Measurements from ENCODE around the gene ADARB1. TPM values are rescaled to one million over a fixed set of nuclear protein-coding genes. Genes with fewer than 3 reads are reported as not detected.
"Not testable (repeated sequence)": the region's sequence is repeated elsewhere in the genome, so short reads cannot be mapped to it uniquely, and the experiment has no call there.

The ADARB1 gene, protein sequence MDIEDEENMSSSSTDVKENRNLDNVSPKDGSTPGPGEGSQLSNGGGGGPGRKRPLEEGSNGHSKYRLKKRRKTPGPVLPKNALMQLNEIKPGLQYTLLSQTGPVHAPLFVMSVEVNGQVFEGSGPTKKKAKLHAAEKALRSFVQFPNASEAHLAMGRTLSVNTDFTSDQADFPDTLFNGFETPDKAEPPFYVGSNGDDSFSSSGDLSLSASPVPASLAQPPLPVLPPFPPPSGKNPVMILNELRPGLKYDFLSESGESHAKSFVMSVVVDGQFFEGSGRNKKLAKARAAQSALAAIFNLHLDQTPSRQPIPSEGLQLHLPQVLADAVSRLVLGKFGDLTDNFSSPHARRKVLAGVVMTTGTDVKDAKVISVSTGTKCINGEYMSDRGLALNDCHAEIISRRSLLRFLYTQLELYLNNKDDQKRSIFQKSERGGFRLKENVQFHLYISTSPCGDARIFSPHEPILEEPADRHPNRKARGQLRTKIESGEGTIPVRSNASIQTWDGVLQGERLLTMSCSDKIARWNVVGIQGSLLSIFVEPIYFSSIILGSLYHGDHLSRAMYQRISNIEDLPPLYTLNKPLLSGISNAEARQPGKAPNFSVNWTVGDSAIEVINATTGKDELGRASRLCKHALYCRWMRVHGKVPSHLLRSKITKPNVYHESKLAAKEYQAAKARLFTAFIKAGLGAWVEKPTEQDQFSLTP
- polyA plus RNA-seq (2013, experiment 1 of 2): 19.3 TPM
- polyA plus RNA-seq (2013, experiment 2 of 2): 22.5 TPM

DNA sequence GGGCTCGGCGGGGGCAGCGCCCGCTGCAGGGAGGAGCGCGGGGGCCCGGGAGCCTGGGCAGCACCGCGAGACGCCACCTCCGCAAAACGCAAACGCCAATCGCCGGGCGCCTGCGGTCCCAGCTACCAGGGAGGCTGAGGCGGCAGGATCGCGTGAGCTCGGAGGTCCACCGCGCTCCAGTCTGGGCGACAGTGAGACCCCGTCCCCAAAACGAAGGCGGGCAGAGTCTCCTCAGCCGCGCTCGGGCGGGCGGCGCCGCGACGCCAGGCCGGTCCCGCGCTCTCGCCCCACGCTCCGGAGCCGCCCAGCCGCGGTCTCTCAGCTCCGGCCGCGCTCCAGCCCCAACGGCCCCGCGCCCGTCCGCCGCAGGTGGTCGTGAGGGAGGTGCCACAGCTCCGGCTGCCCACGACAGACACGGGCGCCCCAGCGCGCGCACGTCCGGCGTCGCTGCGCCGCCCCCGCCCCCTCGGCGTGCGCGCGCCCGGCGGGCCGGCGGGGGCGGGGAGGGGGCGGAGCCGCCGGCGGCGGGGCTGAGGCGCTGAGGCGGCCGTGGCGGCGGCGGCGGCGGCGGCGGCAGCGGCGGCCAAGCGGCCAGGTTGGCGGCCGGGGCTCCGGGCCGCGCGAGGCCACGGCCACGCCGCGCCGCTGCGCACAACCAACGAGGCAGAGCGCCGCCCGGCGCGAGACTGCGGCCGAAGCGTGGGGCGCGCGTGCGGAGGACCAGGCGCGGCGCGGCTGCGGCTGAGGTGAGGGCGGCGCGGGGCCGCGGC lies at the start of gene ADARB1:
ADARB1 (plus strand) TSS at position 533 of the 770 bp plus-strand sequence. CDS start 97,077 bp downstream, outside the sequence.
- Histone ChIP-seq H3K36me3 (ENCODE audit: control insufficient read depth, insufficient read depth, low read length) (peaks cover 7% of the 10 kb centered on the region), H3K4me1 (ENCODE audit: control insufficient read depth, insufficient read depth, low read length, poor library complexity, severe bottlenecking) (peaks cover 37% of the 10 kb centered on the region), H3K27ac (ENCODE audit: low read depth, low read length, severe bottlenecking) (peak within 1 kb of the TSS; percentile 71), H3K4me3 (ENCODE audit: extremely low read depth, insufficient read depth, low read length, poor library complexity, severe bottlenecking) (peak within 1 kb of the TSS; percentile 71), H3K9me3 (ENCODE audit: control insufficient read depth, low read length) (no peaks in the 10 kb centered on the region)
- 0% methylated on average over 68 to 101 of the region's 132 CpGs for WGBS, 2 experiments (ENCODE audit: insufficient coverage in 2 of 2)

DNA sequence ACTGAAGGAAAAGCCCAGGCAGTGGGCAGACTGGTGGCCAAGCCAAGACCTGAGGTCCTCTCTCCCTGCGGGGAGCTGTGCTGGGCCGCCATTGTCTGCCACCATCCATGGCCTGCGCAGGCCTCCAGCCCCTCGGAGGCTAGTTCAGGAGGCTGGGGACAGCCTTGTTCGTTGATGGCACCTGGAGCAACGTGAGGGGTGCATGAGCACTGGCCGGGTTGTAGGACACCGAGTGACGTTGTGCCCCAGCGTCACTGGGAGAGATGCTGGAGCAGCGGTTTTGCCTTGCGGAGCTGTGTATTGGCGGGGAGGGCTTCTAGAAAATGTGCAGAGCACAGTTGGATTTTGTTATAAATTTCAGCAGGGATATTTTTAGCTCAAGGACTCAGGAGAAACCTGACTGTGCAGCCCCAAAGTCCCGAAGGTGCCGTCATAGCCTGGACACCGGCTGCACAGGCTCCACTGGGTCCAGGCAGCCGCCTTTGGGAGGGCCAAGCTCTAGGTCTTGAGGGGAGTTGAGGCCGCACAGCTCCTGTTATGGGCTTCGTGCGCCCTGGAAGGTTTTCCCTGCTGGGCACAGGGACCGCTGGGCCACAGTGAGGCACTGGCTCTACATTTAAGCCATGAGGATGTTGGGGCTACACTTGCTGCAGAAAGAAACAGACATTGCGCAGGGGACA lies 48.2 kb upstream of the ADARB1 start:
- peaks cover 6% of the 10 kb centered on the region for H3K9me3 ChIP-seq (ENCODE audit: control insufficient read depth, low read length)
- peaks cover 20% of the 10 kb centered on the region for H3K4me1 ChIP-seq (ENCODE audit: control insufficient read depth, insufficient read depth, low read length, poor library complexity, severe bottlenecking)
- 94 to 95% methylated on average over 21 to 22 of the region's 22 CpGs for WGBS, 2 experiments (ENCODE audit: insufficient coverage in 2 of 2)
- no peak overlapping the region for H3K4me3 ChIP-seq (ENCODE audit: extremely low read depth, insufficient read depth, low read length, poor library complexity, severe bottlenecking)
- no peak overlapping the region for H3K27ac ChIP-seq (ENCODE audit: low read depth, low read length, severe bottlenecking)
- H3K36me3 ChIP-seq (ENCODE audit: control insufficient read depth, insufficient read depth, low read length): no peaks in the 10 kb centered on the region

DNA sequence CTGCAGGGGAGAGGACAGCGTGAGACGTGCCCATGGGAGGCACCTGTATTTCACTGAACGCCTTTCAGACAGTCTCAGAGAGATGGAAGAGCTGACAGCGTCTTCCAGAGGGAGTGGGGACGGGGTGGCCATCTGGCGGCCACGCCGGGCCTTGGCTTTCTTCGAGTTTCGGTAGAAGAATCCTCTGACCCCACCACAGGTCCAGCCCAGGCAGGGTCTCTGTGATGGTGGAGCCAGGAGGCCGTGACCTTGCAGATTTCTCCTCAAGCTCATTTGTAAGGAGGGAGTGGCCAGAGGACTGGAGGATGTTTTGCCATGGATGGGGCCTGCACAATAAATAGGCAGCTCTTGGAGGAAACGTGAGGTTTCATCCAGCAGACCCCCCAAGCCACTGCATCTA lies 47.6 kb upstream of the ADARB1 start:
- Histone ChIP-seq H3K36me3 (ENCODE audit: control insufficient read depth, insufficient read depth, low read length) (no peaks in the 10 kb centered on the region), H3K27ac (ENCODE audit: low read depth, low read length, severe bottlenecking) (no peak overlapping the region), H3K4me1 (ENCODE audit: control insufficient read depth, insufficient read depth, low read length, poor library complexity, severe bottlenecking) (peaks cover 26% of the 10 kb centered on the region), H3K9me3 (ENCODE audit: control insufficient read depth, low read length) (peaks cover 6% of the 10 kb centered on the region), H3K4me3 (ENCODE audit: extremely low read depth, insufficient read depth, low read length, poor library complexity, severe bottlenecking) (no peak overlapping the region)
- 85 to 86% methylated on average over 9 to 11 of the region's 12 CpGs for WGBS, 2 experiments (ENCODE audit: insufficient coverage in 2 of 2)

DNA sequence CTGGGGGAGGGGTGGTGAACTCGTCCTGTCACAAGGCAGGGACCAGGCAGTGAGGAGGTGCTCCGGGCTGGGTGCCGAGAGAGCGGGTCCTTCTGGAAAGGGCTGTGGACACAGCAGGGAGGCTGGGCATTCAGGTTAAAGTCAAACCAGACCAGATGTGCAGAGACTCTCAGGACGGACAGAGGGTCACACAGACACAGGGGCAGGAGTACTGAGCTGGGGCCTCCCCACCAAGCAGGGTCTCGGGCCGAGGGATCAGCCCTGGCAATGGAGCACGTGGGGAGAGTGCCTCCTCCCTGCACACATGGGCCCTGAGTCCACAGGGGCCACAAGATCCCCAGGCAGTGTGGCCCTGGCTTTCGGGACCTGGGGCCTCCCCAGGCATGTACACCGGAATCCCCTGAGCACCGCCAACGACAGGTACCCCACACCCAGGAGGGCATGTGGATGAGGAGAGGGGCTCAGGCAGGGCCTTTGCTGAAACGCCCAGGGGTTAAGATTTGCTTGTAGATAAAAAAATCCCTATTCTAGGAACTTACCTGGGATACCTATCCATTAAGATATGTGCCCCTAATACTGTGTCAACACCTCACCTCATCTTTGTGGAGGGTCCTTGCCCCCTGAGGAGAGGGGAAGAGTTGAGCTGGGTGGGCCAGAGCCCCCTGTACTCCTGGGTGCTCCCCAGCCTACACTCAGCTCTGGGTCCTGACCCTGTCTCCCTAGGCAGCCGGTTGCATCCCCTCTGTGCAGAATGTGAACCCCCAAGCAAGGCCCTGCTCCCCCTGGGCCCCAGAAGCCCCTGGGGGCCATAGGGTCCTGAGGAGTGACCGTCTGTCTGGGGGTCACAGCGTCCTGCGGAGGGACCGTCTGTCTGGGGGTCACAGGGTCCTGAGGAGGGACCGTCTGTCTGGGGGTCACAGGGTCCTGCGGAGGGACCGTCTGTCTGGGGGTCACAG lies 46.9 kb upstream of the ADARB1 start:
- H3K9me3 ChIP-seq (ENCODE audit: control insufficient read depth, low read length): peaks cover 6% of the 10 kb centered on the region
- WGBS, 2 experiments (ENCODE audit: insufficient coverage in 2 of 2): 92 to 96% methylated on average over 16 to 17 of the region's 21 CpGs

DNA sequence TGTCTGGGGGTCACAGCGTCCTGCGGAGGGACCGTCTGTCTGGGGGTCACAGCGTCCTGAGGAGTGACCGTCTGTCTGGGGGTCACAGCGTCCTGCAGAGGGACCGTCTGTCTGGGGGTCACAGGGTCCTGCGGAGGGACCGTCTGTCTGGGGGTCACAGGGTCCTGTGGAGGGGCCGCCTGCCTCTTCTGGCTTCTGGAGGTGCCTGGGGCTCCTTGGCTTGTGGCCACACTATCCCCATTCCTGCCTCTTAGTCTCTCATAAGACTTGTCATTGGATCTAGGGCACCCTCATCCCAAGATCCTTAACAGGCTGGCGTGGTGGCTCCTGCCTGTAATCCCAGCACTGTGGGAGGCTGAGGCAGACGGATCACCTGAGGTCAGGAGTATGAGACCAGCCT lies 45.7 kb upstream of the ADARB1 start:
- H3K4me3 ChIP-seq (ENCODE audit: extremely low read depth, insufficient read depth, low read length, poor library complexity, severe bottlenecking); H3K27ac ChIP-seq (ENCODE audit: low read depth, low read length, severe bottlenecking); H3K36me3 ChIP-seq (ENCODE audit: control insufficient read depth, insufficient read depth, low read length); H3K9me3 ChIP-seq (ENCODE audit: control insufficient read depth, low read length): not testable (repeated sequence)
- 92 to 99% methylated on average over 10 to 11 of the region's 12 CpGs for WGBS, 2 experiments (ENCODE audit: insufficient coverage in 2 of 2)
- peaks cover 34% of the 10 kb centered on the region for H3K4me1 ChIP-seq (ENCODE audit: control insufficient read depth, insufficient read depth, low read length, poor library complexity, severe bottlenecking)

More for the DNA sequence above, 46.9 kb upstream of the ADARB1 start:
- no peak overlapping the region for H3K27ac ChIP-seq (ENCODE audit: low read depth, low read length, severe bottlenecking)
- H3K4me3 ChIP-seq (ENCODE audit: extremely low read depth, insufficient read depth, low read length, poor library complexity, severe bottlenecking): no peak overlapping the region
- H3K4me1 ChIP-seq (ENCODE audit: control insufficient read depth, insufficient read depth, low read length, poor library complexity, severe bottlenecking): peaks cover 28% of the 10 kb centered on the region
- no peaks in the 10 kb centered on the region for H3K36me3 ChIP-seq (ENCODE audit: control insufficient read depth, insufficient read depth, low read length)

DNA sequence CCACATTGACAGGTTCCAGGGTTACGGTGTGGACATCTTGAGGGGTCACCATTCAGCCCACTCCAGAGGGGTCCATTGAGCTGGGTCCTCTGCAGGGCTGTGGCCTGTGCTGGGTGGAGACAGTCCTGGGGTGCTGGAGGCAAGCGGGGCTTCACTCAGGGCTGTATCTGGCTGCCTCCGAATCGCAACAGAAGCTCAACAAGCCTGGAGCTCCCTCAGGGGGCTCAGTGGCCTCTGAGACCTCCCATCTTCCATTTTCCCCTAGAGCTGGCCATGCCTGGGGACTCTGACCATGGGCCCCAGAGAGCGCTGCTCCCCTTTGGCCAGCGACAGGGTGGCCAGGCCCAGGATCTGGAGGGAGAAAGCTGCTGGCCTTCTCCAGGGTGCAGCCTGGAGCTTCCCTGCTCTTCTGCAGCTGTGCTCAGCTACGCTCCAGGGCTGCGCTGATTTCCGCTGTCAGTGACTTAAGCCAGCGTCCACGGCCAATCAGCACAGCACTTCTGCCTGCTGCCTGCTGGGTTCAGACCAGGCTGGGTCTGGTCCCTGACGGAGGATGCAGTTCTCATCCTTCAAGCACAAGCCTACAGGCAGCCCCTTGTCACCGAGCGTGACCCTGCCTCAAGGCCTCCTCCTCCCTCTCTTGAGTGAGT lies 45.0 kb upstream of the ADARB1 start:
- no peaks in the 10 kb centered on the region for H3K9me3 ChIP-seq (ENCODE audit: control insufficient read depth, low read length)
- peaks cover 34% of the 10 kb centered on the region for H3K4me1 ChIP-seq (ENCODE audit: control insufficient read depth, insufficient read depth, low read length, poor library complexity, severe bottlenecking)
- no peak overlapping the region for H3K4me3 ChIP-seq (ENCODE audit: extremely low read depth, insufficient read depth, low read length, poor library complexity, severe bottlenecking)
- H3K27ac ChIP-seq (ENCODE audit: low read depth, low read length, severe bottlenecking): peak overlapping the region; percentile 8
- 49 to 53% methylated on average over 13 of the region's 14 CpGs for WGBS, 2 experiments (ENCODE audit: insufficient coverage in 2 of 2)
- H3K36me3 ChIP-seq (ENCODE audit: control insufficient read depth, insufficient read depth, low read length): no peaks in the 10 kb centered on the region

DNA sequence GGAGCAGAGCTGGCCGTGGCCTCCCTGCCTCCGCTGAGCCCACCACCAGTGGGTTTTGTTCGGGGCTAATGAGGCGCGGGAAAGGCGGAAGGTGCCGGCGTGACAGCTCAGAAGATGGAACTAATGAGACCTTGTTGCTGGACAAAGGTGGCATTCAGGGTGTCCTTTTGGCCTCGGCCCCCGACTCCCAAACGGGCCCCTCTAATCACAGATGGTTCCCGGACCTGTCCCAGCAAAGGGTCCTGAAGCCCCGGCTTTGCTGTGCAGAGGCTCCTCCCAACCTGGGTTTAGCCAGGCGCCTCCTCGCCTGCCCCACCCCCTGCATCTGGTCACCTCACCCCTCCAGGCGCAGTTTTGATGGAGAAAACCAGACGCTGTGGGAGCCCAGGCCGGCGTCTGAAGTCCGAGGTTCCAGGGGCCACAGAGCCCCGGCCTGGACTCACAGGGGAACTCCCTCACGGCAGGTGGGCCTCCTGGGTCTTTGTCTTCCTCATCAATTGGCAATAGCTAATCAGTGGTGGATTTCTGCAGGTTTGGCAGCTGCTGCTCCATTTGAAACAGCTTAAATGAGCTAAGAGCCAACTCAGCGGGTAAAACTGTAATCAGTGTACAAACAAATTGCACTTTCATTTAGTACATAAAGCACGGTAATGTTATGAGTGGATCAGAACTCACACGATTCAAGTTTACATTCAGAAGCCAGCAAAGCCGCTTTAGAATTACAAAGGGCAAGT lies 44.3 kb upstream of the ADARB1 start:
- Histone ChIP-seq H3K36me3 (ENCODE audit: control insufficient read depth, insufficient read depth, low read length) (no peaks in the 10 kb centered on the region), H3K27ac (ENCODE audit: low read depth, low read length, severe bottlenecking) (peak overlapping the region; percentile 23), H3K4me1 (ENCODE audit: control insufficient read depth, insufficient read depth, low read length, poor library complexity, severe bottlenecking) (peaks cover 34% of the 10 kb centered on the region), H3K9me3 (ENCODE audit: control insufficient read depth, low read length) (no peaks in the 10 kb centered on the region), H3K4me3 (ENCODE audit: extremely low read depth, insufficient read depth, low read length, poor library complexity, severe bottlenecking) (no peak overlapping the region)
- WGBS, 2 experiments (ENCODE audit: insufficient coverage in 2 of 2): 35 to 37% methylated on average over 21 to 22 of the region's 26 CpGs

DNA sequence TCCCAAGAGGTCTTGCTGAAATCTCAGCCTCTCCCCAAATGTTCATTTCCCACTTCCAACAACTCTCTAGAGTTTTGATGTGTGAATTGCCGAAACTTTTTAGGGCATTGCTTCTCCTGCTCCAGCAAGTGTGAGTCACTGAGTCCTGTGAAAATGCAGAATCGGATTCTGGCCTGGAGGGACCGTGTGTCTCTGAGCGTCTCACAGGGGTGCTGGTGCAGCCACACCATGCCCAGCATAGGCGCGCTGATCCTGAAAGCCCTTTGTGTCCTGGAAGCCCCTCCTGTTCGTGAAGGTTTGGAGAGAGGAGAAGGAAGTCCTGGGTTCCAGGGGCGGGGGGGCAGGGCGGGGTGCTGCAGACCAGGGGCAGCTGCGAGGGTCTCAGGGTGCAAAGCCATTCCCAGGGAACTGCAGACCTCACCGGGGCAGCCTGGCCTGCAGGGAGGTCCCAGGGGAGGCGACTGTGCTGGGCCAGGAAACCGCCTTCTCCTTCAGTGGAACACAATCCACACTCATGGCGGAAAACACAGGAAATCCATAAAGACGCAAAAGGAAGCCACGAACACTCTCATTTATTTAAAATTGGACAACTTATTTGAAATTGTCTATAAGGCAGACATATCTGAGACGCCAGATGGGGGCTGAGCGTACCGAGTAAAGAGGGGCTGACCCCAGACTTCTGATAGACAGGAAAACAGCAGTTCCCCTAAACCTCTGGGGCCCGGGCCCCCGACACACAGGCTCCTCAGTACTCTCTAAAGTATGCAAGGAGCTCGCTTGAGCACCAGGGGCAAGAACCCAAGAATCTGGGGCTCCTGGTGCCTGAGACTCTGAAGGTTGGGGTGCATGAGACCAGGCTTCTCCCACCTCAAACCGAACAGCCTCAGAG lies 43.5 kb upstream of the ADARB1 start:
- H3K4me3 ChIP-seq (ENCODE audit: extremely low read depth, insufficient read depth, low read length, poor library complexity, severe bottlenecking): no peak overlapping the region
- WGBS, 2 experiments (ENCODE audit: insufficient coverage in 2 of 2): 65 to 66% methylated on average over 12 to 17 of the region's 23 CpGs

More for the DNA sequence above, 43.5 kb upstream of the ADARB1 start:
- Histone ChIP-seq H3K9me3 (ENCODE audit: control insufficient read depth, low read length) (no peaks in the 10 kb centered on the region), H3K36me3 (ENCODE audit: control insufficient read depth, insufficient read depth, low read length) (no peaks in the 10 kb centered on the region), H3K27ac (ENCODE audit: low read depth, low read length, severe bottlenecking) (no peak overlapping the region), H3K4me1 (ENCODE audit: control insufficient read depth, insufficient read depth, low read length, poor library complexity, severe bottlenecking) (peaks cover 34% of the 10 kb centered on the region)

All from mesodermal cell (in vitro differentiated cells).